Pancreas (tissue), 10 donors: ENCODE data around the gene PHLPP2. TPM values are rescaled to one million over a fixed set of nuclear protein-coding genes. Genes with fewer than 3 reads are reported as not detected.

Source experiments
- ATAC-seq, 4 donors: fragments of 200-7000 bp; cut with Tn5 transposase; one replicate each; pipeline versions ENCODE4 v1.8.0 to v1.9.1; 2020; ENCODE audit warnings: mild to moderate bottlenecking in 4 of 4, moderate library complexity in 4 of 4
- DNase-seq, 6 donors: peaks; one replicate each; pipeline ENCODE4 v3.0.0-alpha.2; 2020
- FAIRE-seq: peaks from 2 replicates; lab custom pipeline; 2012; peaks lifted over from hg19 to GRCh38; lab: Jason Lieb, UNC
- H3K27ac ChIP-seq, 4 donors: fragments of 200-600 bp; sonication (generic); 1 replicate in 3 of 4; 2 replicates in 1 of 4; pipeline versions ENCODE4 v1.5.0 to v1.8.0; 2020
- H3K27me3 ChIP-seq, 4 donors: fragments of 200-600 bp; one replicate each; pipeline ENCODE4 v1.8.0; 2021
- H3K36me3 ChIP-seq, 3 donors: fragments of 200-600 bp; sonication (generic) in 1 of 3; one replicate each; pipeline versions ENCODE4 v1.5.0 to v1.8.0; 2020 to 2021
- H3K4me1 ChIP-seq, 3 donors: fragments of 200-600 bp; one replicate each; pipeline ENCODE4 v1.8.0; 2021
- H3K4me3 ChIP-seq, 4 donors: fragments of 200-600 bp; sonication (generic) in 2 of 4; one replicate each; pipeline versions ENCODE4 v1.5.0 to v1.8.0; 2020 to 2021
- H3K9me3 ChIP-seq, 4 donors: fragments of 200-600 bp; one replicate each; pipeline ENCODE4 v1.8.0; 2021
- CTCF ChIP-seq, 4 donors: fragments of 200-600 bp; sonication (generic) in 3 of 4; IDR thresholded peaks; one replicate each; pipeline versions ENCODE4 v1.5.0 to v1.8.0; 2021; ENCODE audit warnings: antibody characterized with exemption in 4 of 4
- WGBS, 2 donors: extraction: QIAGEN DNeasy Blood & Tissue Kit; methylation state at CpG; one replicate each; pipeline ENCODE4 v1.1.7; 2013; 5-methylcytosine and 5-hydroxymethylcytosine counted together
- intact Hi-C, 3 donors: fragments of 100-400 bp; cut with DNase I; formaldehyde crosslinking; loops; one replicate each; pipeline versions ENCODE4 v1.11.1 to v1.14.2; 2022
- polyA plus RNA-seq, 2 donors: library from polyadenylated mRNA; stranded (reverse); fragments of 200-250 nt; gene quantifications; one replicate each; pipeline ENCODE4 v1.2.3, GENCODE V29; 2013
- total RNA-seq, 6 donors: library from RNA; stranded (reverse); fragmentation: NEBNext Ultra II Directional in 4 of 6; extraction: Animal tissue kit (Norgen Biotek cat#: 25700) in 4 of 6; gene quantifications; one replicate each; pipeline versions ENCODE4 v1.2.1 to v1.2.4, GENCODE V29; 2021 to 2023
- donor health status: healthy with polysubstance abuse.
- donor health status: DM: no; HTN: no; CAD: no; lungs with moderate emphysema.
- donor health status: DM: no; HTN: no; CAD: no.
- donor health status: control.
- donor health status: control.
- donor health status: Bipolar disorder and iron deficiency.
- donor health status: DM: yes; HTN: yes; CAD: no.
- donor health status: DM: no; HTN: no; CAD: no.
- donor health status: DM: no; HTN: no; CAD: no.
- donor health status: DM: yes; HTN: yes; CAD: no.

Gene PHLPP2
- total and polyA plus RNA-seq, 8 donors, result 1.3 to 4.6 (median 2.8) TPM

DNA sequence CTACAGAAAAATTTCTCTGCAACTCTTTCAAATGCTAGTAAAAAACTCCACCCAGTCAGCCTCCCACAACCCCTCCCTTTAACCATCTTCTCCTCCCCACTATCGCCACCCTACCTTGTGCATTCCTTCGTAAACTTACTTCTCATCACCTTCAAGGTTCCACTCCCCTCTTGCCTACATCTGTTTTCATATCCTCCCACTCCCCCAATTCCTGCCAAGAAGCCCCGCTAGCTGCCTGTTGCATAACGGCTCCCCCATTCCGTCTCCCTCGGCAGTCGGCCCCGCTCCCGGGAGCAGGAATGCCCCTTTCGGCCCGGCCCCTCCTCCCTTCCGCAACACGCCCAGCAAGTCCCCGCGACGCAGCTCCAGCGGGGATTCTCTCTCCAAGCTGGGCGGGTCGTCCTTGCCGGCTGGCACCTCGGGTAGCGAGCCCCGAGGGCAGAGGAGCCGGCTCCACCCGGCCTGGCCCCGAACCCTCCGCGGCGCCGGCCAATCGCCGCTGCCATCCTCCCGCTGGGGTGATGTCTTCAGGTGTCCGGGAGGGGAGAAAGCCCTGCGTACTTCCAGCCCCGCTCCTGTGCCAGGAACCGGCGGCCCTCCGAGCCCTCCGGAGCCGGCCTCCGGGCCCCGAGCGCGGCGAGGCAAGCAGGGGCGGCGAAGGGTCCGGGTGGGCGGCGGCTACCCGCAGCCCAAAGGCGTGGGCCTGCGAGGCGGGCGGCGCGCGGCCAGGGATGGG is 1.5 kb downstream of the PHLPP2 start:
- Histone ChIP-seq H3K27me3 (no peaks in the 10 kb centered on the region), H3K36me3 (no peaks in the 10 kb centered on the region), H3K4me1 (peaks cover 0 to 9% (median 0%) of the 10 kb centered on the region in 3 donors), H3K9me3 (no peaks in the 10 kb centered on the region), H3K4me3 (peak overlapping the region; percentile 74 to 90 (median 80)), H3K27ac (peak overlapping the region; percentile 51 to 75 (median 60))
- intact Hi-C loops, result no loop called here
- WGBS, 2 donors, result 0 to 1% methylated on average over 42 to 59 of the region's 59 CpGs
- FAIRE-seq (no peak), ATAC-seq (peak; percentile 37 to 68 (median 52)), DNase-seq (peak; percentile 50 to 88 (median 68))
- no peak for TF ChIP-seq CTCF (IDR thresholded peaks at IDR 0.05)

DNA sequence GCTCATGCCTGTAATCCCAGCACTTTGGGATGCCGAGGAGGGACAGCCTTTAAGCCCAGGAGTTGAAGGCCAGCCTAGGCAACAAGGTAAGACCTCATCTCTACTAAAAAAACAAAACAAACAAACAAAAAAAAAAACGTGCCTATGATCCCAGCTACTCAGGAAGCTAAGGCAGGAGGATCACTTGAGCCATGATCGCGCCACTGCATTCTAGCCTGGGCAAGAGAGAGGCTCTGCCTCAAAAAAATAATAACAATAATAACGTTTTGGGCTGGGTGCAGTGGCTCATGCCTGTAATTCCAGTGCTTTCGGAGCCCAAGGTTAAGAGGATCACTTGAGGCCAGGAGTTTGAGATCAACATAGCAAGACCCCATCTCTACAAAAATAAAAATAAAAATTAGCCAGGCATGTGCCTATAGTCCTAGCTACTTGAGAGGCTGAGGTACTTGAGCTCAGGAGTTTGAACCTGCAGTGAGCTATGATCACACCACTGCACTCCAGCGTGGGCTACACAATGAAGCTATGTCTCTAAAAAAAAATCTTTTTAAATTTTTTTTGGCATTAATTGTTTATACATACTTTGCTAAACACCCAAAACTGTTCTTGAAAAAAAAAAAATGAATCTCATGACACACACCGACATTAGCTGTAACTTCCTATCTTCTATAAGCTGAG is 3.3 kb downstream of the PHLPP2 start:
- intact Hi-C loops, result no loop called here

DNA sequence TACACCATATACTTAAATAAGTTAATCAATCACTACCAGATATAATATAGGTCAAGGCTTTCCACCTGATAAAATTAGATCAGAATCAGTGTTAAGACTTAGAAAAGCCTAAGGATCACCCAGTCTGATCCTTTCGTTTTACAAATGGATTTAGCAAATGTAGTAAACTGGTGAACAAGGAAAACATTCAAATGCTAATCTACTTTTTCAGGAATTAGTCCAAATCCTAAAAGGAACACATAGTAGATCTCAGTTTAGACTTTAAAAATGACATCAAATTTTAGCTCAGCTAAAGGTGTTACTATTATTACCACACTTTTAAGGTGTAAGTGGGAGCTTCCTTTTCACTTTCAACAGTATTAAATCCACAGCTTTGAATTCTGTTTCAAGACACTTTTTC is 12.0 kb downstream of the PHLPP2 start:
- no peak for TF ChIP-seq CTCF (IDR thresholded peaks at IDR 0.05)
- Histone ChIP-seq H3K4me1 (peaks cover 0 to 8% (median 0%) of the 10 kb centered on the region in 3 donors), H3K9me3 (no peaks in the 10 kb centered on the region), H3K27ac (no peak overlapping the region), H3K27me3 (no peaks in the 10 kb centered on the region), H3K36me3 (no peaks in the 10 kb centered on the region), H3K4me3 (no peak overlapping the region)
- ATAC-seq, result no peak
- intact Hi-C loops, result no loop called here
- no peak for DNase-seq
- no peak for FAIRE-seq
- WGBS, 2 donors, result 25 to 31% methylated on average over 1 of the region's 1 CpG

More for the DNA sequence above, 3.3 kb downstream of the PHLPP2 start:
- no peaks in the 10 kb centered on the region for H3K36me3 ChIP-seq
- WGBS, 2 donors, result 68 to 69% methylated on average over 8 of the region's 8 CpGs
- H3K27me3 ChIP-seq, result no peaks in the 10 kb centered on the region
- FAIRE-seq, result no peak
- no peaks in the 10 kb centered on the region for H3K9me3 ChIP-seq
- no peak overlapping the region for H3K4me3 ChIP-seq
- TF ChIP-seq CTCF (IDR thresholded peaks at IDR 0.05), result no peak
- H3K27ac ChIP-seq, result no peak overlapping the region
- ATAC-seq, result no peak
- DNase-seq, result no peak
- H3K4me1 ChIP-seq, result peaks cover 0 to 9% (median 0%) of the 10 kb centered on the region in 3 donors

DNA sequence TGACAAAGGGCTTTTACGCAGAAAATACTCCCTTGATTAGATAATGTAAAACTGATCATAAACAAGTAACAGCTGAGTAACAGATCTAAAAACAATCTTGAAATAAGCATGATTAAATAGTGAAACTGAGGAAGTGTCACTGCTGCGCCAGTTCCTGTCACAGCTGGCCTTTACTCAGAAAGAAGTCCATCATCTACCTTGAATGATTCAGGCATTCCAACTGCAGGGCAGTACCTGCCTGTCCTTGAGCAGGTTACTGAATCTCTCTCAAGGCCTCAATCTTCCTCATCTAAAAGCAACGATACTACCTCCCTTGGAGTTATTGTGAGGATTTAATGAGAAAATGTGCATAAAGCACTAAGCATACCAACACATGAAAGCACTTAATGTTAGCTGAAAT is 12.7 kb downstream of the PHLPP2 start:
- Histone ChIP-seq H3K9me3 (no peaks in the 10 kb centered on the region), H3K4me1 (peaks cover 0 to 8% (median 0%) of the 10 kb centered on the region in 3 donors), H3K27ac (no peak overlapping the region), H3K4me3 (no peak overlapping the region), H3K36me3 (no peaks in the 10 kb centered on the region), H3K27me3 (no peaks in the 10 kb centered on the region)
- DNase-seq, result no peak
- ATAC-seq, result peak in 2 of 4 donors; percentile 25 to 44
- WGBS, 2 donors, result 34 to 38% methylated on average over 3 of the region's 3 CpGs
- no peak for TF ChIP-seq CTCF (IDR thresholded peaks at IDR 0.05)
- intact Hi-C loops, result no loop called here
- no peak for FAIRE-seq
